Uterus (tissue), 4 donors: ENCODE data around the gene MAN2B2. TPM values are rescaled to one million over a fixed set of nuclear protein-coding genes. Genes with fewer than 3 reads are reported as not detected.

ENCODE experiments used
- DNase-seq, 2 donors: peaks; one replicate each; pipeline ENCODE4 v3.0.0-alpha.2; 2019 to 2020
- H3K27ac ChIP-seq, 2 donors: fragments of 200-600 bp; sonication (generic); 1 replicate in 1 of 2; 2 replicates in 1 of 2; pipeline ENCODE4 v1.5.1; 2016 to 2018
- H3K27me3 ChIP-seq, 2 donors: fragments of 200-600 bp; sonication (generic); one replicate each; pipeline ENCODE4 v1.5.1; 2018 to 2019; ENCODE audit warnings: control low read depth in 1 of 2
- H3K36me3 ChIP-seq, 2 donors: fragments of 200-600 bp; sonication (generic); one replicate each; pipeline ENCODE4 v1.5.1; 2019; ENCODE audit warnings: control low read depth in 1 of 2
- H3K4me1 ChIP-seq, 2 donors: fragments of 200-600 bp; sonication (generic); one replicate each; pipeline ENCODE4 v1.5.1; 2018 to 2019; ENCODE audit warnings: control low read depth in 1 of 2
- H3K4me3 ChIP-seq, 2 donors: fragments of 200-600 bp; sonication (generic); 1 replicate in 1 of 2; 2 replicates in 1 of 2; pipeline ENCODE4 v1.5.1; 2018 to 2019; ENCODE audit warnings: mild to moderate bottlenecking in 1 of 2
- H3K9me3 ChIP-seq, 2 donors: fragments of 200-600 bp; sonication (generic); one replicate each; pipeline ENCODE4 v1.5.1; 2019; ENCODE audit warnings: control low read depth in 1 of 2
- POLR2A ChIP-seq, 2 donors: fragments of 450-650 bp; IDR thresholded peaks; one replicate each; pipeline ENCODE4 v1.6.1; 2016; ENCODE audit warnings: antibody characterized with exemption in 2 of 2, mild to moderate bottlenecking in 1 of 2, moderate library complexity in 1 of 2
- intact Hi-C: fragments of 100-400 bp; cut with DNase I; formaldehyde crosslinking; loops from one replicate; pipeline ENCODE4 v1.15.1; 2023; ENCODE audit warnings: low total_unique reads
- total RNA-seq, 4 donors: library from RNA; depleted of rRNA in 3 of 4; stranded (reverse); fragments of >200 nt in 3 of 4; gene quantifications; one replicate each; pipeline versions ENCODE4 v1.1.0 to v1.2.4, GENCODE V29; 2014 to 2023
- TF ChIP-seq, protein P1 (sequence below), 4 experiments: fragments of 200-600 bp in 2 of 4; fragments of 450-650 bp in 2 of 4; sonication (generic) in 2 of 4; IDR thresholded peaks; one replicate each; pipeline ENCODE4 v1.5.1; 2016 to 2019; ENCODE audit warnings: antibody characterized with exemption in 4 of 4, mild to moderate bottlenecking in 2 of 4, moderate library complexity in 1 of 4
- donor health status: DM: yes; HTN: yes; CAD: no.

The MAN2B2 gene
- total RNA-seq, 4 donors from 2014 or later = 14.8 to 30.8 (median 19.2) TPM

DNA sequence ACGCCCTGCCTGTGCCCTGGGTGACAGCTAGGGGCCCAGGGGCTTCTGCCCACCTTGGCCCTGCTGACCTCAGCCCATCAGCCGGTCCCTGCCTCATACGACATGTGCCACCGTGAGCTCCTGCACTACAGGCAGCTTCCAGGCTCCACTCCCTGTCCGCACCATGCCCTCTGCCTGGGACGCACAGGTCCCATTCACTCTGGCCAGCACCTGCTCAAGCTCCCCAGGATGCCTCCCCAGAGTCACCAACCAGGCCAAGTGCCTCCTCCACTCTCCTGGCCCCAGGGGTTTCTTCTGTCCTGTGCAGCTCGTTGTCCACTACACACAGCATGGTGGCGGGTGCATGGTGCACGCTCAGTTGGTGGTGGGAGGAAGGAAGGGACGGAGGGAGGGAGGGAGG, 45.3 kb downstream of the MAN2B2 start:
- H3K27ac ChIP-seq = no peak overlapping the region
- no peaks in the 10 kb centered on the region for H3K9me3 ChIP-seq
- no peaks in the 10 kb centered on the region for H3K36me3 ChIP-seq
- no peaks in the 10 kb centered on the region for H3K27me3 ChIP-seq
- intact Hi-C loops = no loop called here
- H3K4me1 ChIP-seq = no peaks in the 10 kb centered on the region
- DNase-seq = no peak
- H3K4me3 ChIP-seq = no peak overlapping the region
- no peak for TF ChIP-seq POLR2A (IDR thresholded peaks at IDR 0.05)
- TF ChIP-seq, protein P1, sequence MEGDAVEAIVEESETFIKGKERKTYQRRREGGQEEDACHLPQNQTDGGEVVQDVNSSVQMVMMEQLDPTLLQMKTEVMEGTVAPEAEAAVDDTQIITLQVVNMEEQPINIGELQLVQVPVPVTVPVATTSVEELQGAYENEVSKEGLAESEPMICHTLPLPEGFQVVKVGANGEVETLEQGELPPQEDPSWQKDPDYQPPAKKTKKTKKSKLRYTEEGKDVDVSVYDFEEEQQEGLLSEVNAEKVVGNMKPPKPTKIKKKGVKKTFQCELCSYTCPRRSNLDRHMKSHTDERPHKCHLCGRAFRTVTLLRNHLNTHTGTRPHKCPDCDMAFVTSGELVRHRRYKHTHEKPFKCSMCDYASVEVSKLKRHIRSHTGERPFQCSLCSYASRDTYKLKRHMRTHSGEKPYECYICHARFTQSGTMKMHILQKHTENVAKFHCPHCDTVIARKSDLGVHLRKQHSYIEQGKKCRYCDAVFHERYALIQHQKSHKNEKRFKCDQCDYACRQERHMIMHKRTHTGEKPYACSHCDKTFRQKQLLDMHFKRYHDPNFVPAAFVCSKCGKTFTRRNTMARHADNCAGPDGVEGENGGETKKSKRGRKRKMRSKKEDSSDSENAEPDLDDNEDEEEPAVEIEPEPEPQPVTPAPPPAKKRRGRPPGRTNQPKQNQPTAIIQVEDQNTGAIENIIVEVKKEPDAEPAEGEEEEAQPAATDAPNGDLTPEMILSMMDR (IDR thresholded peaks at IDR 0.05) = no peak

DNA sequence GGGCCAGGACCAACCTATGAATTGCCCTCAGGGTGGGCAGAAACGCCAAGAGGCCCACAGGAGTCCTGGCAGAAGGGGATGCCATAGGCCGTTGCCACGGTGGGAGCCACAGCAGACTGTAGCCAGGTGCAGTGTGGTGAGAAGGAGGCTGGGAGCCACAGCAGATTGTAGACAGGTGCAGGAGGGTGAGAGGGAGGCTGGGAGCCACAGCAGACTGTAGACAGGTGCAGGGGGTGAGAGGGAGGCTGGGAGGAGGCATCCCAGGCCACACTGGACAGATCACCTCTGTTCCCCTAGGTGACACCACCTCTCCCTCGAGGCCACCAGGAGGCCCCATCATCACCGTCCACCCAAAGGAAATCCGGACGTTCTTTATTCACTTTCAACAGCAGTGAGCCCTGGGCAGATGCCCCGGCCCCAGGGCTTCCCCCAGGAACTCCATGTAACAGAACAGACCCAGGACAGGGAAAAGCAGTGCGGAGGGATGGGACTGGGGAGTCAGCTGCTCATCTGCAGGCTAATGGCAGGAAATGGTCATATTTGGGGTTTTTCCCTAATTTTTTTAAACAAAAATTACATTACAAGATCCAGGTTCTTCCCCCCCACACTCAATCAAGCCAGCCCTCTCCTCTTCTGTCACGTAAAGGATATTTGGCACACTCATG, 46.0 kb downstream of the MAN2B2 start:
- no peak for DNase-seq
- Histone ChIP-seq H3K27me3 (no peaks in the 10 kb centered on the region), H3K4me1 (no peaks in the 10 kb centered on the region), H3K36me3 (no peaks in the 10 kb centered on the region), H3K27ac (no peak overlapping the region), H3K9me3 (no peaks in the 10 kb centered on the region), H3K4me3 (no peak overlapping the region)
- TF ChIP-seq, protein P1 (IDR thresholded peaks at IDR 0.05) = no peak
- TF ChIP-seq POLR2A (IDR thresholded peaks at IDR 0.05) = no peak
- intact Hi-C loops = no loop called here

DNA sequence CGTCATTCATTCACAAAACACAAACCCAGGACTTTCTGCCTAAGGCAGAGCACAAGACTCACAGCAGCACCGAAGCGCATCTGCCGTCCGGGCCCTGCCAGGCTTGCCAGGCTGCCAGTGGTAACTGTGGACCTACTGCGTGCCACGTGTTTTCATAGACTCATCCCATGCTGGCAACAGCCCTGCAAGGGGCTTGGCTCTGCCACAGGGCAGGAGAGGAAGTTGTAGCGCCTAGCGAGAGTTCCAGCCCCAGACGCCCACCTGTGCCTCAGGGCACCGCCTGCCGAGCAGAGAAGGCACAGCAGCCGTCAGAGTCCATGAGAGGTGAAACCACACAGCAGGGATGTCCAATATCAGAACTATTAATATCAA, 46.6 kb downstream of the MAN2B2 start:
- no peak overlapping the region for H3K27ac ChIP-seq
- TF ChIP-seq POLR2A (IDR thresholded peaks at IDR 0.05) = no peak
- TF ChIP-seq, protein P1 (IDR thresholded peaks at IDR 0.05) = no peak
- H3K36me3 ChIP-seq = no peaks in the 10 kb centered on the region
- no peak for DNase-seq
- intact Hi-C loops = no loop called here
- H3K27me3 ChIP-seq = no peaks in the 10 kb centered on the region
- H3K4me1 ChIP-seq = no peaks in the 10 kb centered on the region
- H3K4me3 ChIP-seq = no peak overlapping the region
- no peaks in the 10 kb centered on the region for H3K9me3 ChIP-seq

DNA sequence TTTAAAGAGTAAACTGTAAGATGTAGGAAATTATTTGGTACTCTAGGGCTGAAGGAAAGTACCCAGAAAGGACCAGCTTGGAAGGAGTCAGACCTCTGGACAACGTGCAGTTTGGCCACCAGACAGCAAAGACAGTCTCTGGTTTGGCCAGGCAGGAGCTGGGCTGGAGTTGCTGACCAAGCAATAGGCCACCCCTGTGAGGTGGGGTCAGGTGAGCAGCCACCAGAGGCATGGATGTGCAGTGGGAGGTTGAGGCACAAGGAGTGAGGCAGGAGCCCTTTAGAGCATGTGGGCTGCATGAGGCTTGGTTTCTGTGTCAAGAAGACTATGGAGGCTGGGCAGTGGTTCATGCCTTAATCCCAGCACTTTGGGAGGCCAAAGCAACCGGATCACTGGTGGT, 47.8 kb downstream of the MAN2B2 start:
- Histone ChIP-seq H3K4me3 (no peak overlapping the region), H3K27ac (no peak overlapping the region), H3K4me1 (no peaks in the 10 kb centered on the region), H3K9me3 (no peaks in the 10 kb centered on the region), H3K27me3 (no peaks in the 10 kb centered on the region), H3K36me3 (no peaks in the 10 kb centered on the region)
- intact Hi-C loops = no loop called here
- TF ChIP-seq POLR2A (IDR thresholded peaks at IDR 0.05) = no peak
- TF ChIP-seq, protein P1 (IDR thresholded peaks at IDR 0.05) = no peak
- no peak for DNase-seq

DNA sequence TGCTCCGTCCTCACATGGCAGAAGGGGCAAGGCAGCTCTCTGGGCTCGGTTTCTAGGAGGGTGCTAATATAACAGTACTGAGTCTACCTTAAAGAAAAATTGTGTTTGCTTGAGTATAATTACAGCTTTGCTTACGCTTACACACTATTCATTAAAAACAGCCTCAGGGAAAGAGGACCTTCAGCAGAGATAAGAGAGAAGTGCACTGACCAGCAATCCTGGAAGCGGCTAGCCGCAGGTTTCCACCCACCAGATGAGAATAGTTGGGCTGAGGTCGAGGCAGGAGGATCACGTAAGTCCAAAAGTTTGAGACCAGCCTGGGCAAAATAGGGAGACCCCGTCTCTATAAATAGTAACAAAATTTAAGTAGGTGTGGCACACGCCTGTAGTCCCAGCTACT, 50.3 kb downstream of the MAN2B2 start:
- Histone ChIP-seq H3K9me3 (no peaks in the 10 kb centered on the region), H3K27me3 (no peaks in the 10 kb centered on the region), H3K36me3 (no peaks in the 10 kb centered on the region), H3K27ac (no peak overlapping the region), H3K4me3 (no peak overlapping the region), H3K4me1 (no peaks in the 10 kb centered on the region)
- TF ChIP-seq POLR2A (IDR thresholded peaks at IDR 0.05) = no peak
- TF ChIP-seq, protein P1 (IDR thresholded peaks at IDR 0.05) = no peak
- intact Hi-C loops = no loop called here
- DNase-seq = no peak
